Measurements from ENCODE around the gene USP7. TPM values are rescaled to one million over a fixed set of nuclear protein-coding genes. Genes with fewer than 3 reads are reported as not detected.

USP7 gene
- total and polyA plus RNA-seq, 4 experiments from 2014 or later = 4.8 to 206 (median 106) TPM

DNA sequence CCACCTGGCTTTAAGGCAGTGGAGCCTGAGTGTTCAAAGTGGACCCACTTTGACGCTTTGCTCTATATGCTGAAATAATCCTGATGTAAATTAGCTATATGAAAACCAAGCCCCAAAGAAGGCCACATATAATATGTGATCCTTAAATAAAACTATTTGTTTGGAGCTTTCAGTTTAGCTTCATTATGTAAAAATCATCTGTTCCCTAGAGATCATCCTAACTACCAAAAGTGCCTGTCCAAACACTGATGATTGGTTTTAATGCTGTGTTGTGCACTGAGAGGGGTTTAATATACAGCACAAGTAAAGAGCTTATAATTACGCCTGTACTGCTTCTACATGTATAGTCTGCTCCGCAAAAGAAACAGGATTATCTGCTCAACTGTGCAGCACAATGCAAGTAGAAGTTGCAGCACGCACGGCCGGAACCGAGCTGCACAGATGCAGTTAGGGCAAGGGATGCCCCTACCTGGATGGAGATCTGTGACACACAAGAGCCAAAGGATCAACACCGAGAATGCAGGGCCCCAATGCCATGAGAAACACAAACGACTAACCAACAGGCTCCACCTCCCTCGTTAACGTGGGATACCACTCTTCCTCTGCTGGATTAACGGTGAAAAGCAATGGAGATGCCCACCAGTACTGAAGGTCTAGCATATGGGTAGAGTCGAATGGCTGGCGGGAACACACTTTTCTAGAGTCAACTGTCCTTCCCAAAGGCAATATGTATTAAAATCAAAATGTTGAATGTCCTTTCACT is 20.5 kb downstream of the USP7 start:
- DNase-seq = no peak
- H3K36me3 ChIP-seq (ENCODE audit: insufficient read depth, low read length) = no peaks in the 10 kb centered on the region
- Mint-ChIP-seq H3K27me3 (no peaks in the 10 kb centered on the region), H3K4me3 (peak overlapping the region in 6 of 8 donors; percentile 14 to 83 (median 50)), H3K9me3 (no peaks in the 10 kb centered on the region), H3K27ac (peak overlapping the region in 4 of 7 donors; percentile 6 to 78 (median 35)), H3K4me1 (peaks cover 82 to 100% (median 91%) of the 10 kb centered on the region in 4 donors), H3K36me3 (peaks cover 0 to 2% of the 10 kb centered on the region in 2 donors)
- H3K27ac ChIP-seq (ENCODE audit: low read depth, low read length) = no peak overlapping the region
- no peaks in the 10 kb centered on the region for H3K27me3 ChIP-seq (ENCODE audit: insufficient read depth, low read length)
- ChIA-PET POLR2A (ENCODE audit: partially characterized antibody) (no interaction called here), CTCF (ENCODE audit: partially characterized antibody) (interaction anchor here (0.9 to 1.8 kb wide), 4 partner anchors 9 to 66 kb away, joined by 3 to 7 read pairs (median 4); no protein-coding TSS in a partner anchor)
- H3K9me3 ChIP-seq (ENCODE audit: control insufficient read depth in 1 of 2, low read length in 2 of 2) = no peaks in the 10 kb centered on the region
- H3K4me3 ChIP-seq (ENCODE audit: low read length in 2 of 2) = no peak overlapping the region
- intact Hi-C loops (cut with micrococcal nuclease) = no loop called here
- peaks cover 100% of the 10 kb centered on the region for H3K4me1 ChIP-seq (ENCODE audit: insufficient read depth, low read length)

DNA sequence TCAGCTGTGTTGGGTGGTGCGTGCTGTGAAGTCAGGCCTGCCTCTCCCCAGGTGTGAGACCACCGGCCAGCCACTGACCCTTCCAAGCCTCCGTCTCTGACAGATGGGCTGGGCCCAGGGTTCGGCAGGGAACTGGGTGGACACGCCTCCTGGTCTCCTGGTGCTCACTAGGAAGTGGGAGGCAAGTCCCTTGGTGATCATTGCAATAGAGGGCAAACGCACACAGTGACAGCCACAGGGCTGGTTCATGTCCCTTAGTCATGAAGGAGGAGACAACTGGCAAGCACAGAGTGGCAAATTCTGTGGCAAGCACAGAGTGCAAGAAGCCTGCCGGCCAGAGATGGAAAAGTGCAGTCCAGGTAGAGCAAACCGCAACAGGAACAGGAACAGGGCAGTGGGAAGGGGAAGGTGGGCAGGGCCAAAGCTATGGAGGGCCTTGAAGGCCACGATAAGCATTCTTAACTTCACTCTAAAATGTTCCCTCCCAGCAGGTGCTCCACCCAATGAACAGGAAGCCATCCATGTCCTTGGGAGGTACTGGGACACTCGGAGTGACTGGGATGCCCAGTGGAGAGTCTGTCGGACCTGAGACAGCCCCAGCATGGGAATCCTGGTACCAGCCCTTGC is 21.9 kb downstream of the USP7 start:
- CTCF ChIA-PET (ENCODE audit: partially characterized antibody) = interaction anchor here (1.8 kb wide), 1 partner anchor 67 kb away, joined by 7 read pairs; no protein-coding TSS in a partner anchor
- no peak for DNase-seq
- Mint-ChIP-seq H3K9me3 (no peaks in the 10 kb centered on the region), H3K4me1 (peaks cover 79 to 100% (median 89%) of the 10 kb centered on the region in 4 donors), H3K36me3 (peaks cover 0 to 2% of the 10 kb centered on the region in 2 donors), H3K27ac (peak overlapping the region in 3 of 7 donors; percentile 29 to 72 (median 35)), H3K4me3 (peak overlapping the region in 5 of 8 donors; percentile 41 to 68 (median 60)), H3K27me3 (no peaks in the 10 kb centered on the region)
- Histone ChIP-seq H3K27me3 (ENCODE audit: insufficient read depth, low read length) (no peaks in the 10 kb centered on the region), H3K36me3 (ENCODE audit: insufficient read depth, low read length) (no peaks in the 10 kb centered on the region), H3K4me3 (ENCODE audit: low read length in 2 of 2) (no peak overlapping the region), H3K27ac (ENCODE audit: low read depth, low read length) (no peak overlapping the region), H3K9me3 (ENCODE audit: control insufficient read depth in 1 of 2, low read length in 2 of 2) (no peaks in the 10 kb centered on the region), H3K4me1 (ENCODE audit: insufficient read depth, low read length) (peaks cover 99% of the 10 kb centered on the region)
- POLR2A ChIA-PET (ENCODE audit: partially characterized antibody) = interaction anchor here (2.4 kb wide), 1 partner anchor 20 kb away, joined by 9 read pairs; no protein-coding TSS in a partner anchor
- intact Hi-C loops (cut with micrococcal nuclease) = no loop called here

DNA sequence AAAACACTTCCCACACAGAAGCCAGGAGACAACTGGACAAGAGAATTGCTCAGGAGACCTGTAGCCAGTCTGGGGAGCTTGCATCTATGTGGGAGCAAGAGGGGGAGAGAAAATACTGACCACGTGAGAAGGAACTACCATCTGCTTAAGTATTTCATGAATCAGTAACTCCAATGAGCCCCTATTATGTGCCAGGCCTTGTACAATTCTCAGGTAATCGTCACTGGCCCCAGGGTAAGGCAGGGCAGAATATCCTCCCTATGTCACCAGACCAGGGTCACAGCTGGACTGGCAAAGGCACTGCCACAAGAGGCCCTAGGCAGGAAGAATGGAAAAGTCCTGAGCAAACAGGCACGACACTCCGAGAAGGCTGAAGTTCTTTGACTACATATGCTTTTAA is 25.9 kb downstream of the USP7 start:
- Histone ChIP-seq H3K36me3 (ENCODE audit: insufficient read depth, low read length) (no peaks in the 10 kb centered on the region), H3K4me1 (ENCODE audit: insufficient read depth, low read length) (peaks cover 81% of the 10 kb centered on the region), H3K9me3 (ENCODE audit: control insufficient read depth in 1 of 2, low read length in 2 of 2) (no peaks in the 10 kb centered on the region), H3K4me3 (ENCODE audit: low read length in 2 of 2) (no peak overlapping the region), H3K27ac (ENCODE audit: low read depth, low read length) (no peak overlapping the region), H3K27me3 (ENCODE audit: insufficient read depth, low read length) (no peaks in the 10 kb centered on the region)
- intact Hi-C loops (cut with micrococcal nuclease) = loop anchor here (5.0 to 10.0 kb wide), 2 partner anchors 46 to 197 kb away; no protein-coding TSS in a partner anchor
- Mint-ChIP-seq H3K27me3 (no peaks in the 10 kb centered on the region), H3K9me3 (no peaks in the 10 kb centered on the region), H3K4me3 (peak overlapping the region in 5 of 8 donors; percentile 15 to 68 (median 50)), H3K4me1 (peaks cover 69 to 91% (median 80%) of the 10 kb centered on the region in 4 donors), H3K27ac (peak overlapping the region in 5 of 7 donors; percentile 4 to 61 (median 18)), H3K36me3 (peaks cover 0 to 2% of the 10 kb centered on the region in 2 donors)
- CTCF ChIA-PET (ENCODE audit: partially characterized antibody) = interaction anchor here (1.1 to 6.1 kb wide), 4 partner anchors 29 to 196 kb away, joined by 3 to 70 read pairs (median 6); no protein-coding TSS in a partner anchor
- DNase-seq = no peak
- POLR2A ChIA-PET (ENCODE audit: partially characterized antibody) = no interaction called here

DNA sequence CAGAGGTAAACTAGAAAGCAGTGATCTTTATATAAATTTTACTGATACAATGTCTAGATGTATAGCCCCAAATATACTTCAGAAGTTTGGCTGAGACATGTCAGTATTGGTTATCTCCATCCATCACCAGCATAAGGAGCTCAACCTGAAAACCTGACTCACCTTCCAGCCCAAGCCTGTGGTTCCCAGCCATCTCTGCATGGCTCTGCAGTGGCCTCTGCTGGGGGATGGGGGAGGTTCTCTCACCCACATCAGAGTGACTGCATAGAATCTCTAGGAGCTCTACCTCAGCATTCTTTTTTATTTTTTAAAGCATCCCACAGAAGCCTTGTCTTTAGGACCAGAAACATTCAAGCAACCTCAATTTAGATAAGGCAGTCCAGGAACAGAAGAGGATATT is 27.3 kb downstream of the USP7 start:
- peak overlapping the region in 4 of 8 donors; percentile 39 to 62 (median 48) for H3K4me3 Mint-ChIP-seq
- Histone ChIP-seq H3K27me3 (ENCODE audit: insufficient read depth, low read length) (no peaks in the 10 kb centered on the region), H3K36me3 (ENCODE audit: insufficient read depth, low read length) (no peaks in the 10 kb centered on the region), H3K27ac (ENCODE audit: low read depth, low read length) (no peak overlapping the region), H3K4me3 (ENCODE audit: low read length in 2 of 2) (no peak overlapping the region), H3K4me1 (ENCODE audit: insufficient read depth, low read length) (peaks cover 76% of the 10 kb centered on the region), H3K9me3 (ENCODE audit: control insufficient read depth in 1 of 2, low read length in 2 of 2) (no peaks in the 10 kb centered on the region)
- ChIA-PET POLR2A (ENCODE audit: partially characterized antibody) (interaction anchor here (0.9 to 1.5 kb wide), 2 partner anchors 13 to 27 kb away, joined by 5 to 11 read pairs; partner anchors contain the start of gene USP7), CTCF (ENCODE audit: partially characterized antibody) (interaction anchor here (0.6 to 6.1 kb wide), 35 partner anchors 8 to 369 kb away, joined by 3 to 70 read pairs (median 4); partner anchors contain the start of genes CARHSP1 and HAPSTR1)
- H3K9me3 Mint-ChIP-seq = no peaks in the 10 kb centered on the region
- DNase-seq = peak; percentile 58 to 82 (median 66)
- H3K27ac Mint-ChIP-seq = peak overlapping the region; percentile 2 to 49 (median 26)
- intact Hi-C loops (cut with micrococcal nuclease) = loop anchor here (1.0 to 10.0 kb wide), 4 partner anchors 26 to 198 kb away; no protein-coding TSS in a partner anchor
- H3K36me3 Mint-ChIP-seq = peaks cover 0 to 4% of the 10 kb centered on the region in 2 donors
- H3K4me1 Mint-ChIP-seq = peaks cover 70 to 89% (median 79%) of the 10 kb centered on the region in 4 donors
- no peaks in the 10 kb centered on the region for H3K27me3 Mint-ChIP-seq

DNA sequence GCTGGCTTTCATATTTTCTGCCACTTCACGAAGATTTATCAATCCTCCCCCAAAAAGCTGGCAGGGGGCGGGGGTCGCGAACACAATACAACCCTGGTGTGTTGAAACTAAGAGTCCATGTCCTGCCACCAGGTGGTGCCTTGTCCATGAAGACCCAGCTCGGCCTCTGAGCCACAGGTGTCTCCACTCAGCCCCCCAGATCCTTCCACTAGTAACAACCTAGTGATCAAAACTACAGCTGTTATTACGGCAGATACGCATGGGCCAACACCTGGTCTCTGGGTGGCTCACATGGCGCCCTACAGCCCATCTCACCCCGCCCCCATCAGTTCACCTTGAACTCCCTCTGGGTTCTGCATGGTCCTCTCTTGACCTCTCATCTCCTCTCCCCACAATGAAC is 27.7 kb downstream of the USP7 start:
- Mint-ChIP-seq H3K4me1 (peaks cover 69 to 89% (median 78%) of the 10 kb centered on the region in 4 donors), H3K4me3 (peak overlapping the region in 4 of 8 donors; percentile 4 to 62 (median 48)), H3K36me3 (peaks cover 0 to 2% of the 10 kb centered on the region in 2 donors), H3K9me3 (no peaks in the 10 kb centered on the region), H3K27ac (peak overlapping the region in 5 of 7 donors; percentile 8 to 52 (median 33)), H3K27me3 (no peaks in the 10 kb centered on the region)
- Histone ChIP-seq H3K9me3 (ENCODE audit: control insufficient read depth in 1 of 2, low read length in 2 of 2) (no peaks in the 10 kb centered on the region), H3K36me3 (ENCODE audit: insufficient read depth, low read length) (no peaks in the 10 kb centered on the region), H3K27me3 (ENCODE audit: insufficient read depth, low read length) (no peaks in the 10 kb centered on the region), H3K4me3 (ENCODE audit: low read length in 2 of 2) (no peak overlapping the region), H3K27ac (ENCODE audit: low read depth, low read length) (no peak overlapping the region), H3K4me1 (ENCODE audit: insufficient read depth, low read length) (peaks cover 74% of the 10 kb centered on the region)
- CTCF ChIA-PET (ENCODE audit: partially characterized antibody) = interaction anchor here (0.6 to 6.1 kb wide), 35 partner anchors 8 to 369 kb away, joined by 3 to 70 read pairs (median 4); partner anchors contain the start of genes CARHSP1 and HAPSTR1
- DNase-seq = peak in 1 of 5 donors; percentile 14
- POLR2A ChIA-PET (ENCODE audit: partially characterized antibody) = interaction anchor here (0.9 to 1.5 kb wide), 2 partner anchors 13 to 28 kb away, joined by 5 to 11 read pairs; partner anchors contain the start of gene USP7
- intact Hi-C loops (cut with micrococcal nuclease) = loop anchor here (1.0 to 10.0 kb wide), 4 partner anchors 26 to 199 kb away; no protein-coding TSS in a partner anchor

DNA sequence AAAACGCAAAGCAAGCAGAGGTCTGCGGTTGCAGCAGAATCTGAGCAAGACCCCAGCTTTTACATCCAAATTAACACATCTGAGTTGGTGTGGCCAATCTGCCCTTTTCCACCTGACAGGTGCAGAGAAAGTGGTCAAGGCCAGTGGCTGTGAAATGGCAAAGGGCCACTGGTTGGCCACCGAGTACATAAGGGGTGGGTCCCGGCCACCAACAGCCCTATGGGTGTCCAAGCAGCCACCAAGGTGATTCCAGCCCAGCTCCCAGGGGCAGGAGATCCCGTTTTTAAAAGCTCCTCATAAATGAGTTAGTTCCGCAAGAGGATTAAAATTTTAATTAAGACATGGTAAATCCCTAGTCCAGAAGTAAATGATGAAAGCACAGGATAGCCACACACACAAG is 29.1 kb downstream of the USP7 start:
- H3K27ac ChIP-seq (ENCODE audit: low read depth, low read length) = no peak overlapping the region
- peaks cover 6% of the 10 kb centered on the region for H3K36me3 ChIP-seq (ENCODE audit: insufficient read depth, low read length)
- Mint-ChIP-seq H3K4me3 (peak overlapping the region in 1 of 8 donors; percentile 44), H3K36me3 (peaks cover 2 to 8% of the 10 kb centered on the region in 2 donors), H3K27me3 (no peaks in the 10 kb centered on the region), H3K9me3 (no peaks in the 10 kb centered on the region), H3K27ac (peak overlapping the region in 2 of 7 donors; percentile 19 to 49), H3K4me1 (peaks cover 59 to 82% (median 68%) of the 10 kb centered on the region in 4 donors)
- POLR2A ChIA-PET (ENCODE audit: partially characterized antibody) = interaction anchor here (1.2 kb wide), 1 partner anchor 27 kb away, joined by 4 read pairs; no protein-coding TSS in a partner anchor
- no peaks in the 10 kb centered on the region for H3K9me3 ChIP-seq (ENCODE audit: control insufficient read depth in 1 of 2, low read length in 2 of 2)
- H3K27me3 ChIP-seq (ENCODE audit: insufficient read depth, low read length) = no peaks in the 10 kb centered on the region
- intact Hi-C loops (cut with micrococcal nuclease) = loop anchor here (10.0 kb wide), 1 partner anchor 200 kb away; no protein-coding TSS in a partner anchor
- peaks cover 60% of the 10 kb centered on the region for H3K4me1 ChIP-seq (ENCODE audit: insufficient read depth, low read length)
- CTCF ChIA-PET (ENCODE audit: partially characterized antibody) = interaction anchor here (0.6 to 6.1 kb wide), 6 partner anchors 8 to 73 kb away, joined by 3 to 70 read pairs (median 4); no protein-coding TSS in a partner anchor
- no peak for DNase-seq
- H3K4me3 ChIP-seq (ENCODE audit: low read length in 2 of 2) = no peak overlapping the region
